HUES6 (cell line): ENCODE results near the gene MAP3K5.

Experiments used
- H3K27ac ChIP-seq: 2 replicates; pipeline ENCODE4 v1.7.0; 2013; ENCODE audit warnings: low read depth, mild to moderate bottlenecking, low read length, inconsistent platforms
- H3K27me3 ChIP-seq: 2 replicates; pipeline ENCODE4 v1.6.1; 2013; ENCODE audit warnings: low read length; ENCODE audit not compliant: control insufficient read depth, insufficient read depth
- H3K36me3 ChIP-seq: 2 replicates; pipeline ENCODE4 v1.6.1; 2013; ENCODE audit warnings: low read length; ENCODE audit not compliant: control insufficient read depth, insufficient read depth
- H3K4me1 ChIP-seq: 2 replicates; pipeline ENCODE4 v1.6.1; 2013; ENCODE audit warnings: low read length; ENCODE audit not compliant: control insufficient read depth, insufficient read depth
- H3K4me3 ChIP-seq: 2 replicates; pipeline ENCODE4 v1.5.1; 2013; ENCODE audit warnings: low read depth, low read length
- H3K9ac ChIP-seq: one replicate; pipeline ENCODE4 v1.6.1; 2013; ENCODE audit warnings: mild to moderate bottlenecking, low read length
- H3K9me3 ChIP-seq: 2 replicates; pipeline ENCODE4 v1.6.1; 2013; ENCODE audit warnings: low read depth, low read length; ENCODE audit not compliant: control insufficient read depth, insufficient read depth

Gene MAP3K5

GRCh38 chr6:136644597-136644952 lies 147.7 kb downstream of the MAP3K5 start:
- Histone ChIP-seq H3K36me3 (no peaks in the 10 kb centered on the region), H3K27me3 (no peaks in the 10 kb centered on the region), H3K9ac (no peak overlapping the region), H3K4me3 (no peak overlapping the region), H3K9me3 (no peaks in the 10 kb centered on the region), H3K27ac (no peak overlapping the region), H3K4me1 (peaks cover 18% of the 10 kb centered on the region)

- Histone ChIP-seq H3K9me3 (no peaks in the 10 kb centered on the region), H3K9ac (no peak overlapping the region), H3K4me1 (peaks cover 18% of the 10 kb centered on the region), H3K27me3 (no peaks in the 10 kb centered on the region), H3K36me3 (no peaks in the 10 kb centered on the region), H3K4me3 (no peak overlapping the region), H3K27ac (no peak overlapping the region)
Observed at GRCh38 chr6:136643850-136644596, 148.3 kb downstream of the MAP3K5 start.

- H3K9me3 ChIP-seq = no peaks in the 10 kb centered on the region
- H3K36me3 ChIP-seq = no peaks in the 10 kb centered on the region
- H3K9ac ChIP-seq = no peak overlapping the region
- no peaks in the 10 kb centered on the region for H3K27me3 ChIP-seq
- H3K27ac ChIP-seq = no peak overlapping the region
- H3K4me1 ChIP-seq = peaks cover 18% of the 10 kb centered on the region
- H3K4me3 ChIP-seq = no peak overlapping the region
Observed at GRCh38 chr6:136641873-136642465, 150.3 kb downstream of the MAP3K5 start.

- no peaks in the 10 kb centered on the region for H3K36me3 ChIP-seq
Observed at GRCh38 chr6:136641166-136641565, 151.1 kb downstream of the MAP3K5 start.

GRCh38 chr6:136640132-136640915 lies 152.0 kb downstream of the MAP3K5 start:
- Histone ChIP-seq H3K27ac (no peak overlapping the region), H3K9me3 (no peaks in the 10 kb centered on the region), H3K4me3 (no peak overlapping the region), H3K9ac (no peak overlapping the region), H3K36me3 (no peaks in the 10 kb centered on the region), H3K27me3 (no peaks in the 10 kb centered on the region), H3K4me1 (peaks cover 18% of the 10 kb centered on the region)

More at GRCh38 chr6:136641166-136641565, 151.1 kb downstream of the MAP3K5 start:
- H3K4me1 ChIP-seq = peaks cover 18% of the 10 kb centered on the region
- H3K9me3 ChIP-seq = no peaks in the 10 kb centered on the region
- H3K27me3 ChIP-seq = no peaks in the 10 kb centered on the region
- no peak overlapping the region for H3K4me3 ChIP-seq
- H3K27ac ChIP-seq = no peak overlapping the region
- H3K9ac ChIP-seq = no peak overlapping the region

GRCh38 chr6:136639702-136640101 lies 152.6 kb downstream of the MAP3K5 start:
- Histone ChIP-seq H3K27ac (no peak overlapping the region), H3K9ac (no peak overlapping the region), H3K4me1 (peaks cover 18% of the 10 kb centered on the region)

GRCh38 chr6:136635615-136636014 lies 156.7 kb downstream of the MAP3K5 start:
- H3K9ac ChIP-seq = no peak overlapping the region
- H3K4me3 ChIP-seq = no peak overlapping the region
- H3K27ac ChIP-seq = no peak overlapping the region
- no peaks in the 10 kb centered on the region for H3K27me3 ChIP-seq
- peaks cover 11% of the 10 kb centered on the region for H3K4me1 ChIP-seq
- H3K36me3 ChIP-seq = no peaks in the 10 kb centered on the region
- H3K9me3 ChIP-seq = no peaks in the 10 kb centered on the region

More at GRCh38 chr6:136639702-136640101, 152.6 kb downstream of the MAP3K5 start:
- Histone ChIP-seq H3K4me3 (no peak overlapping the region), H3K36me3 (no peaks in the 10 kb centered on the region), H3K9me3 (no peaks in the 10 kb centered on the region), H3K27me3 (no peaks in the 10 kb centered on the region)

- no peaks in the 10 kb centered on the region for H3K9me3 ChIP-seq
- no peak overlapping the region for H3K27ac ChIP-seq
- H3K36me3 ChIP-seq = no peaks in the 10 kb centered on the region
- no peaks in the 10 kb centered on the region for H3K27me3 ChIP-seq
- H3K9ac ChIP-seq = no peak overlapping the region
- H3K4me3 ChIP-seq = no peak overlapping the region
- no peaks in the 10 kb centered on the region for H3K4me1 ChIP-seq
Observed at GRCh38 chr6:136633355-136633754, 158.9 kb downstream of the MAP3K5 start.

- Histone ChIP-seq H3K27ac (no peak overlapping the region), H3K9ac (no peak overlapping the region), H3K27me3 (no peaks in the 10 kb centered on the region)
Observed at GRCh38 chr6:136628996-136629395, 163.3 kb downstream of the MAP3K5 start.

GRCh38 chr6:136627191-136627590 lies 165.1 kb downstream of the MAP3K5 start:
- no peaks in the 10 kb centered on the region for H3K36me3 ChIP-seq
- H3K27ac ChIP-seq = no peak overlapping the region
- no peak overlapping the region for H3K4me3 ChIP-seq
- no peaks in the 10 kb centered on the region for H3K27me3 ChIP-seq
- H3K9ac ChIP-seq = no peak overlapping the region
- H3K9me3 ChIP-seq = no peaks in the 10 kb centered on the region
- no peaks in the 10 kb centered on the region; the same call in 1 of the 2 replicates for H3K4me1 ChIP-seq

More at GRCh38 chr6:136628996-136629395, 163.3 kb downstream of the MAP3K5 start:
- Histone ChIP-seq H3K4me1 (no peaks in the 10 kb centered on the region; the same call in 1 of the 2 replicates), H3K36me3 (no peaks in the 10 kb centered on the region), H3K4me3 (no peak overlapping the region), H3K9me3 (no peaks in the 10 kb centered on the region)

GRCh38 chr6:136625293-136625692 lies 167.0 kb downstream of the MAP3K5 start:
- Histone ChIP-seq H3K9me3 (no peaks in the 10 kb centered on the region), H3K4me1 (no peaks in the 10 kb centered on the region; the same call in 1 of the 2 replicates), H3K27ac (no peak overlapping the region), H3K9ac (no peak overlapping the region), H3K27me3 (no peaks in the 10 kb centered on the region), H3K36me3 (no peaks in the 10 kb centered on the region), H3K4me3 (no peak overlapping the region)
